ENCODE measurements around the gene IL9.

The IL9 gene

DNA sequence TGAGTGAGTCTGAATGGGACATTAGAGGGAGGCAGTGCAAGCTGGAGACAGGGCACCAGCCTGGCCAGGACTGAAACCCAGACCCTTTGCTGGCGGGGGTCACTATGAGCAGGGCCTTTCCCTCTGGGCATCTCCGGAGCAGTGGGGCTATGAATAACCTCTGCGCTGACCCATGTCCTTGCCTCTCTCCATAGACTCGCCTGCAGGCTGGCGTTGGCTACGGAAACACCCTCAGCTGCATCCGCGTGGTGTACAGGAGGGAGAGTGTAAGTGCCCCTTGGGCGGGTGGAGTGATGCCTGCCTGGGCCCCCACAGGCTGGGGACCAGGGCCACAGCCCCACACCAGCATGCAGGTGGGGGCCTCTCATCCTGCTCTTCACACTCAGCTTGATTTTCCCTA, 45.4 kb downstream of the IL9 start:
- no peak for DNase-seq (ENCODE audit: low read depth, low spot score)
- Histone ChIP-seq H3K27ac (no peak overlapping the region), H3K9me3 (ENCODE audit: low read depth, low read length) (no peaks in the 10 kb centered on the region), H3K9ac (ENCODE audit: insufficient read length) (no peak overlapping the region), H3K36me3 (ENCODE audit: insufficient read depth, low read length) (no peaks in the 10 kb centered on the region), H3K4me3 (no peak overlapping the region)
- no peak for TF ChIP-seq FOXP2 (optimal IDR thresholded peaks at IDR 0.05; ENCODE audit: control extremely low read depth, extremely low read length, insufficient read depth)

DNA sequence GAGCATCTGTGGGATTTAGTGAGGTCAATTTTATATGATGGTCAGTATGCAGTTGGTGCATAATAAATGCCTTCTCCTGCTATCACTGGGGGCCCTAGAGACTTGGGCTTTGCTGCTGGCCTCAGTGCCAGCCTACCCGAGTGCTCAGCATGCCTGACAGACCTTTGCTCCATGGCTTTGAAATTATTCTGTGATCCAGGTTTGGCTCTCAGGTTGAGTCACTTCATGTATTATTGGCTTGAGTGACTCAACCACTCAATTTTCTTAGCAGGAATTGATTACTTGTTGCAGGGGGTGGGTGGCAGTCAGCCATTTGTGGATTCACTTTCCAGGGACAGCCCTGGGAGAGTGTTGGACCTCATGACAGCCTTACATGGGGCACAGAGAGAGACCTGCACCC, 47.7 kb downstream of the IL9 start:
- no peak for DNase-seq (ENCODE audit: low read depth, low spot score)
- Histone ChIP-seq H3K9me3 (ENCODE audit: low read depth, low read length) (no peaks in the 10 kb centered on the region), H3K36me3 (ENCODE audit: insufficient read depth, low read length) (no peaks in the 10 kb centered on the region), H3K9ac (ENCODE audit: insufficient read length) (no peak overlapping the region), H3K4me3 (no peak overlapping the region), H3K27ac (no peak overlapping the region)
- TF ChIP-seq FOXP2 (optimal IDR thresholded peaks at IDR 0.05; ENCODE audit: control extremely low read depth, extremely low read length, insufficient read depth) = no peak

DNA sequence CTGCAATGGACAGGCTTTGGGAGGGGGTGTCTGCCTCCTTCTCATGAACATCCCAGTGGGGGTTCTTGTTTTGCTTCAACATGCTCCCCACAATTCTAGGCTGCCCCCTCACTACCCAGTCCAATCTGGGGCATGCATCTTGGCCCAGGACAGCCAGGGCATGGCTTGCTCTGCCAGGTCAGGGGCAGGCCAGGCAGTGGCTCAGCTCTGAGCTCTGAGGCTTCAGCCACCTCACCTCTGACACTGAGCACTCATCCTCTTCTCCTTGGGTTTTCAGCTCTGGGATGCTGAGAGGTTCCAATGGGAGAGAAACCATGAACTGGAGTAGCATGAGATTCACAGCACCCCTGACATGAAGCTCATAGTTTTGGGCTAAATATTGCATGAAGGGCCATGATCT, 49.3 kb downstream of the IL9 start:
- Histone ChIP-seq H3K27ac (no peak overlapping the region), H3K4me3 (no peak overlapping the region), H3K36me3 (ENCODE audit: insufficient read depth, low read length) (no peaks in the 10 kb centered on the region), H3K9me3 (ENCODE audit: low read depth, low read length) (no peaks in the 10 kb centered on the region), H3K9ac (ENCODE audit: insufficient read length) (no peak overlapping the region)
- no peak for DNase-seq (ENCODE audit: low read depth, low spot score)
- no peak for TF ChIP-seq EZH2 (IDR thresholded peaks at IDR 0.05)
- no peak for TF ChIP-seq FOXP2 (optimal IDR thresholded peaks at IDR 0.05; ENCODE audit: control extremely low read depth, extremely low read length, insufficient read depth)
- TF ChIP-seq POLR2AphosphoS5 (IDR thresholded peaks at IDR 0.05; ENCODE audit: borderline replicate concordance, low read depth, low read length) = no peak

DNA sequence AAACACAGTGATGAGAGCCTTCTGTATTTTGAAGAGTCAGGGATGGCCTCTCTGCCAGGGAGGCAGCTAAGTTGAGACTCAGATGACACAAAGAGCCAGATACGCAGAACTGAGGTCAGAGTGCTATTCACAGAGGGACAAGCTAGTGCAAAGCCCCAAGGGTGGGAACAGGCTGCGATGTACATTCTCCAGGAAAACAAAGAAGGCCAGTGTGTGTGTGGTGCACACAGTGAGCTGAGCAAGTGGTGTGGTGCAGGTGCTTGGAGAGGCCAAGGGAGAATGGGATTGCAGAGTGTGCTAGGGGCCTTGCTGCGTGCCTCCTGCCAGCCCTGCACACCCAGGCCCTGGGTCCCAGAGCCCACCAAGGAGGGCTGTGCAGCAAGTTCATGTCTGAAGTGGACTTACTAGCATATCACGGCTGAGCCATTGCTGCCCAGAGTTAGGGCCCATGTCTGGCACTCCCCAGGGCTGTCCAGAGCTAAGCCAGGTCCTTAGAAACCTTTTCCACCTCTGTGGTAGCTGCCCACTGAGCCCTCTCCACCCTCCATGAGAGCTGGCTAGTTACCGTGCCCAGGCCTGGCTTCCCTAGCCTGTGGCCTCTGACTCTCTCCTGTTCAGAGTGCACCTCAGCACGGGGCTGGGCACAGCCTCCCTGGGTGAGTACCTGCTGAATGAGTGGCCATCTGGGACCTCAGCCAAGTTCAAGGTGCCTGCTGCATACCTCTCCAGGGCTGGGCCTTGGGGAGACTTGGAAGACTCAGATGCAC, 51.9 kb downstream of the IL9 start:
- no peak for DNase-seq (ENCODE audit: low read depth, low spot score)
- no peak overlapping the region for H3K9ac ChIP-seq (ENCODE audit: insufficient read length)

DNA sequence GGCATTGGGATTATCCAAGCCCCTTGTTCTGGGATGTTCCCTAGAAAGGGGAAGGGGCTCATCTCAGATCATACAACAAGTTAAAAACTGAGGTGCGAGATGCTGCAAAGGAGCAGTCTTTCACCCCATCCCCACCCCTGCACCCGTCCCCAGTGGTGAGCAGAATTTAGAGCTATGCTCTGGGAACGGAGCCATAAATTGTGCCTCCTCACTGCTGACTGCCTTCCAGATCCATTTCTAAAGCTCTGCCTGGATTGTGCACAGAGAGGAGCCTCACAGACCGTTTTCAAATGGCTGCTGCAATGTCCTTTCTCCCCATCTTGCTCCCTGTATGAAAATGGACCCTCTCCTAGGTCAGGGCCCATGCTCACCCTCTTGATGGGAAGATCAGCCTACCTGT, 52.9 kb downstream of the IL9 start:
- H3K4me3 ChIP-seq = no peak overlapping the region
- H3K9me3 ChIP-seq (ENCODE audit: low read depth, low read length) = no peaks in the 10 kb centered on the region
- H3K36me3 ChIP-seq (ENCODE audit: insufficient read depth, low read length) = no peaks in the 10 kb centered on the region
- no peak overlapping the region for H3K9ac ChIP-seq (ENCODE audit: insufficient read length)
- TF ChIP-seq POLR2AphosphoS5 (IDR thresholded peaks at IDR 0.05; ENCODE audit: borderline replicate concordance, low read depth, low read length) (no peak), FOXP2 (optimal IDR thresholded peaks at IDR 0.05; ENCODE audit: control extremely low read depth, extremely low read length, insufficient read depth) (no peak), EZH2 (IDR thresholded peaks at IDR 0.05) (no peak)
- DNase-seq (ENCODE audit: low read depth, low spot score) = no peak
- H3K27ac ChIP-seq = no peak overlapping the region

More for the DNA sequence above, 51.9 kb downstream of the IL9 start:
- no peaks in the 10 kb centered on the region for H3K36me3 ChIP-seq (ENCODE audit: insufficient read depth, low read length)
- no peak overlapping the region for H3K27ac ChIP-seq
- no peaks in the 10 kb centered on the region for H3K9me3 ChIP-seq (ENCODE audit: low read depth, low read length)
- no peak for TF ChIP-seq EZH2 (IDR thresholded peaks at IDR 0.05)
- TF ChIP-seq FOXP2 (optimal IDR thresholded peaks at IDR 0.05; ENCODE audit: control extremely low read depth, extremely low read length, insufficient read depth) = no peak
- no peak for TF ChIP-seq POLR2AphosphoS5 (IDR thresholded peaks at IDR 0.05; ENCODE audit: borderline replicate concordance, low read depth, low read length)
- no peak overlapping the region for H3K4me3 ChIP-seq
